Neutrophil (primary cell): Measurements from ENCODE around the gene GRIN2A.

Source experiments
- H3K27ac ChIP-seq: fragments of 200-600 bp; sonication (generic); 2 replicates; pipeline ENCODE4 v1.5.1; 2016; ENCODE audit warnings: mild to moderate bottlenecking, moderate library complexity
- H3K27me3 ChIP-seq: fragments of 200-600 bp; sonication (generic); 2 replicates; pipeline ENCODE4 v1.6.0; 2016; ENCODE audit warnings: mild to moderate bottlenecking
- H3K36me3 ChIP-seq: fragments of 200-600 bp; sonication (generic); 2 replicates; pipeline ENCODE4 v1.5.1; 2017
- H3K4me1 ChIP-seq, 2 experiments: fragments of 200-600 bp in 1 of 2; sonication (generic) in 1 of 2; 1 replicate in 1 of 2; 2 replicates in 1 of 2; pipeline versions ENCODE4 v1.5.1 to v1.6.1; 2013 to 2016; ENCODE audit warnings: low read depth in 1 of 2, low read length in 1 of 2, mild to moderate bottlenecking in 1 of 2, moderate library complexity in 1 of 2; ENCODE audit not compliant: control insufficient read depth in 1 of 2, insufficient read depth in 1 of 2
- H3K4me3 ChIP-seq, 2 experiments: fragments of 200-600 bp in 1 of 2; sonication (generic) in 1 of 2; 1 replicate in 1 of 2; 2 replicates in 1 of 2; pipeline ENCODE4 v1.5.1; 2013 to 2016; ENCODE audit warnings: low read depth in 1 of 2, low read length in 1 of 2, mild to moderate bottlenecking in 1 of 2, moderate library complexity in 1 of 2
- H3K9me3 ChIP-seq: fragments of 200-600 bp; sonication (generic); 2 replicates; pipeline ENCODE4 v1.5.1; 2016
- CTCF ChIP-seq: fragments of 200-600 bp; sonication (generic); IDR thresholded peaks from 2 replicates; pipeline ENCODE4 v1.5.1; 2016; ENCODE audit warnings: antibody characterized with exemption

GRIN2A gene

GRCh38 chr16:10045291-10045775 lies 136.9 kb downstream of the GRIN2A start:
- H3K36me3 ChIP-seq = no peaks in the 10 kb centered on the region
- no peaks in the 10 kb centered on the region for H3K9me3 ChIP-seq
- H3K27ac ChIP-seq = no peak overlapping the region
- no peaks in the 10 kb centered on the region for H3K4me1 ChIP-seq
- no peak overlapping the region for H3K4me3 ChIP-seq
- no peak for TF ChIP-seq CTCF
- H3K27me3 ChIP-seq = no peaks in the 10 kb centered on the region

GRCh38 chr16:10040136-10041080 lies 141.8 kb downstream of the GRIN2A start:
- no peaks in the 10 kb centered on the region for H3K4me1 ChIP-seq
- no peak overlapping the region for H3K27ac ChIP-seq
- peaks cover 24% of the 10 kb centered on the region for H3K27me3 ChIP-seq
- no peaks in the 10 kb centered on the region for H3K9me3 ChIP-seq
- H3K36me3 ChIP-seq = no peaks in the 10 kb centered on the region
- TF ChIP-seq CTCF = no peak
- H3K4me3 ChIP-seq = no peak overlapping the region

- H3K4me3 ChIP-seq = no peak overlapping the region
- no peaks in the 10 kb centered on the region for H3K4me1 ChIP-seq
- peaks cover 24% of the 10 kb centered on the region for H3K27me3 ChIP-seq
- H3K9me3 ChIP-seq = no peaks in the 10 kb centered on the region
- no peak for TF ChIP-seq CTCF
- no peaks in the 10 kb centered on the region for H3K36me3 ChIP-seq
- no peak overlapping the region for H3K27ac ChIP-seq
Measured at GRCh38 chr16:10039220-10040096, 142.8 kb downstream of the GRIN2A start.

GRCh38 chr16:10037751-10038150 lies 144.5 kb downstream of the GRIN2A start:
- no peaks in the 10 kb centered on the region for H3K4me1 ChIP-seq
- H3K27me3 ChIP-seq = peaks cover 24% of the 10 kb centered on the region
- H3K9me3 ChIP-seq = no peaks in the 10 kb centered on the region
- no peak overlapping the region for H3K27ac ChIP-seq
- no peak overlapping the region for H3K4me3 ChIP-seq
- H3K36me3 ChIP-seq = no peaks in the 10 kb centered on the region
- no peak for TF ChIP-seq CTCF

GRCh38 chr16:10036956-10037355 lies 145.3 kb downstream of the GRIN2A start:
- no peak for TF ChIP-seq CTCF
- H3K9me3 ChIP-seq = no peaks in the 10 kb centered on the region
- H3K4me3 ChIP-seq = no peak overlapping the region
- no peak overlapping the region for H3K27ac ChIP-seq
- H3K4me1 ChIP-seq = no peaks in the 10 kb centered on the region
- H3K36me3 ChIP-seq = no peaks in the 10 kb centered on the region
- H3K27me3 ChIP-seq = peaks cover 24% of the 10 kb centered on the region
